ENCODE data around the gene TMCC3.

Gene TMCC3

GRCh38 chr12:94650143-94651056 lies at the start of gene TMCC3:
TSS of gene TMCC3 (minus strand) at chr12:94650557. CDS start at chr12:94650430, 127 bp downstream.
- ChIA-PET POLR2A (interaction anchor here (0.7 kb wide), 1 partner anchor 15 kb away, joined by 5 read pairs; no protein-coding TSS in a partner anchor), CTCF (interaction anchor here (0.7 to 1.1 kb wide), 2 partner anchors 26 to 146 kb away, joined by 3 to 5 read pairs; no protein-coding TSS in a partner anchor)
- peak within 1 kb of the TSS; percentile 68; the same call in 1 of the 2 replicates for H3K27ac ChIP-seq (ENCODE audit: extremely low read depth, low read depth, low read length)
- no peaks in the 10 kb centered on the region for H3K9me3 ChIP-seq (ENCODE audit: control insufficient read depth, insufficient read depth, low read depth, low read length)
- TF ChIP-seq ZEB2 (tag by site-specific recombination; IDR thresholded peaks at IDR 0.05): no peak
- peak; percentile 85 for TF ChIP-seq ZNF223 (tag by site-specific recombination; IDR thresholded peaks at IDR 0.05)
- TF ChIP-seq ZNF24 (tag by site-specific recombination; IDR thresholded peaks at IDR 0.05): no peak
- TF ChIP-seq SCRT2 (tag by site-specific recombination; IDR thresholded peaks at IDR 0.05): peak; percentile 56
- TF ChIP-seq PATZ1 (tag by site-specific recombination; IDR thresholded peaks at IDR 0.05): peak; percentile 18; the same call in 1 of the 2 replicates
- TF ChIP-seq ZNF571 (tag by site-specific recombination; IDR thresholded peaks at IDR 0.05): no peak
- TF ChIP-seq GLIS1 (tag by site-specific recombination; IDR thresholded peaks at IDR 0.05): peak; percentile 39; the same call in 1 of the 2 replicates
- TF ChIP-seq IKZF3 (tag by site-specific recombination; IDR thresholded peaks at IDR 0.05): peak; percentile 56
- TF ChIP-seq ZBTB26 (tag by site-specific recombination; optimal IDR thresholded peaks at IDR 0.05): peak; percentile 77
- peak; percentile 80 for TF ChIP-seq ZBTB44 (tag by site-specific recombination; IDR thresholded peaks at IDR 0.05)
- TF ChIP-seq ZFHX2 (tag by site-specific recombination; conservative IDR thresholded peaks at IDR 0.05): peak; percentile 58
- TF ChIP-seq ZNF341 (tag by site-specific recombination; IDR thresholded peaks at IDR 0.05; ENCODE audit: low read depth): peak; percentile 78
- no peak for TF ChIP-seq ZSCAN30 (tag by site-specific recombination; IDR thresholded peaks at IDR 0.05)
- TF ChIP-seq ZNF335 (tag by site-specific recombination; conservative IDR thresholded peaks at IDR 0.05): peak; percentile 97
- no peak for TF ChIP-seq ZNF548 (tag by site-specific recombination; IDR thresholded peaks at IDR 0.05)
- TF ChIP-seq EGR2 (tag by site-specific recombination; IDR thresholded peaks at IDR 0.05; ENCODE audit: low read depth): peak; percentile 36; the same call in 1 of the 2 replicates
- peak; percentile 58; the same call in 1 of the 2 replicates for TF ChIP-seq ZNF777 (tag by site-specific recombination; IDR thresholded peaks at IDR 0.05; ENCODE audit: borderline replicate concordance)
- TF ChIP-seq ZNF184 (tag by site-specific recombination; IDR thresholded peaks at IDR 0.05): peak; percentile 73; the same call in 1 of the 2 replicates
- TF ChIP-seq ZNF362 (tag by site-specific recombination; IDR thresholded peaks at IDR 0.05): 0 out of 2 replicates have a peak, but pooled peaks have one; percentile 26
- TF ChIP-seq ZBTB8A (tag by site-specific recombination; IDR thresholded peaks at IDR 0.05): peak; percentile 5; the same call in 1 of the 2 replicates
- no peaks in the 10 kb centered on the region for H3K36me3 ChIP-seq (ENCODE audit: control insufficient read depth in 2 of 2, insufficient read depth in 1 of 2, low read length in 2 of 2)
- peak within 1 kb of the TSS; percentile 69 for H3K4me3 ChIP-seq (ENCODE audit: low read depth, low read length)
- H3K4me1 ChIP-seq (ENCODE audit: control insufficient read depth, insufficient read depth, low read length): peaks cover 11% of the 10 kb centered on the region
